ENCODE results near the gene PRUNE1. TPM values are rescaled to one million over a fixed set of nuclear protein-coding genes. Genes with fewer than 3 reads are reported as not detected.

Gene PRUNE1
- polyA plus RNA-seq, 1 donor from 2014 or later = 32.2 TPM

- no peaks in the 10 kb centered on the region for H3K9me2 ChIP-seq (ENCODE audit: insufficient read depth, low read length)
- H3K9ac ChIP-seq (ENCODE audit: low read length) = no peak overlapping the region
- H4K20me1 ChIP-seq (ENCODE audit: insufficient read depth) = no peaks in the 10 kb centered on the region
- no peak overlapping the region for H2AFZ ChIP-seq (ENCODE audit: low read depth, low read length)
- H3K79me2 ChIP-seq (replicated peaks; ENCODE audit: insufficient read depth, low read length) = no peaks in the 10 kb centered on the region
- H3K27me3 ChIP-seq (ENCODE audit: insufficient read depth, low read depth, low read length) = no peaks in the 10 kb centered on the region
- no peak overlapping the region for H3K27ac ChIP-seq (ENCODE audit: low read length)
- H3K4me2 ChIP-seq (ENCODE audit: low read length) = no peak overlapping the region
- H3K9me3 ChIP-seq (ENCODE audit: low read length) = no peaks in the 10 kb centered on the region
- H3K36me3 ChIP-seq (ENCODE audit: insufficient read depth, low read length) = no peaks in the 10 kb centered on the region
- no peaks in the 10 kb centered on the region for H3F3A ChIP-seq (ENCODE audit: insufficient read depth, low read length, poor library complexity, severe bottlenecking)
- H3K4me3 ChIP-seq (ENCODE audit: low read length) = no peak overlapping the region
- TF ChIP-seq EZH2 (IDR thresholded peaks at IDR 0.05; ENCODE audit: borderline replicate concordance, insufficient read depth, low read length, poor library complexity, severe bottlenecking) = no peak
- peak; percentile 69 for TF ChIP-seq CTCF (IDR thresholded peaks at IDR 0.05; ENCODE audit: poor library complexity, severe bottlenecking)
- TF ChIP-seq SMC3 (conservative IDR thresholded peaks at IDR 0.05; ENCODE audit: poor library complexity) = peak; percentile 77
- peak; percentile 70 for TF ChIP-seq RAD21 (conservative IDR thresholded peaks at IDR 0.05)
Measured at GRCh38 chr1:151024540-151025146, 16.4 kb downstream of the PRUNE1 start.

- no peak overlapping the region for H2AFZ ChIP-seq (ENCODE audit: low read depth, low read length)
- H3K36me3 ChIP-seq (ENCODE audit: insufficient read depth, low read length) = no peaks in the 10 kb centered on the region
- no peaks in the 10 kb centered on the region for H3K9me2 ChIP-seq (ENCODE audit: insufficient read depth, low read length)
- no peak overlapping the region for H3K27ac ChIP-seq (ENCODE audit: low read length)
- no peaks in the 10 kb centered on the region for H3K79me2 ChIP-seq (replicated peaks; ENCODE audit: insufficient read depth, low read length)
- TF ChIP-seq POLR2AphosphoS5 (IDR thresholded peaks at IDR 0.05) = no peak
- no peak for TF ChIP-seq SMC3 (conservative IDR thresholded peaks at IDR 0.05; ENCODE audit: poor library complexity)
- TF ChIP-seq CTCF (IDR thresholded peaks at IDR 0.05; ENCODE audit: poor library complexity, severe bottlenecking) = no peak
- no peak for TF ChIP-seq EZH2 (IDR thresholded peaks at IDR 0.05; ENCODE audit: borderline replicate concordance, insufficient read depth, low read length, poor library complexity, severe bottlenecking)
- TF ChIP-seq EP300 (conservative IDR thresholded peaks at IDR 0.05; ENCODE audit: poor library complexity, severe bottlenecking) = no peak
- no peak for TF ChIP-seq MXI1 (conservative IDR thresholded peaks at IDR 0.05; ENCODE audit: poor library complexity, severe bottlenecking)
- no peak for TF ChIP-seq TAF1 (IDR thresholded peaks at IDR 0.05; ENCODE audit: low read depth)
- TF ChIP-seq REST (IDR thresholded peaks at IDR 0.05; ENCODE audit: borderline replicate concordance) = no peak
- TF ChIP-seq RAD21 (conservative IDR thresholded peaks at IDR 0.05) = no peak
- no peaks in the 10 kb centered on the region for H4K20me1 ChIP-seq (ENCODE audit: insufficient read depth)
- H3K9me3 ChIP-seq (ENCODE audit: low read length) = no peaks in the 10 kb centered on the region
- H3K27me3 ChIP-seq (ENCODE audit: insufficient read depth, low read depth, low read length) = no peaks in the 10 kb centered on the region
- no peak overlapping the region for H3K4me3 ChIP-seq (ENCODE audit: low read length)
- H3K9ac ChIP-seq (ENCODE audit: low read length) = no peak overlapping the region
- no peaks in the 10 kb centered on the region for H3F3A ChIP-seq (ENCODE audit: insufficient read depth, low read length, poor library complexity, severe bottlenecking)
- H3K4me2 ChIP-seq (ENCODE audit: low read length) = no peak overlapping the region
Measured at GRCh38 chr1:151026460-151026859, 18.2 kb downstream of the PRUNE1 start.

All from neural cell (in vitro differentiated cells).